HepG2 (cell line): ENCODE results near the gene KHK. TPM values are rescaled to one million over a fixed set of nuclear protein-coding genes. Genes with fewer than 3 reads are reported as not detected.

ENCODE experiments used
- ARNT ChIP-seq: fragments of 450-650 bp; IDR thresholded peaks from 2 replicates; pipeline ENCODE4 v1.6.1; 2017
- BRCA1 ChIP-seq: sonication (generic); formaldehyde crosslinking; IDR thresholded peaks from 2 replicates; pipeline ENCODE4 v1.4.0; 2020; ENCODE audit warnings: missing genetic modification reagents
- CBX2 ChIP-seq, 2 experiments: fragments of 200-600 bp in 1 of 2; sonication (generic); formaldehyde crosslinking in 1 of 2; IDR thresholded peaks; 2 replicates each; pipeline versions ENCODE4 v1.7.0 to v1.8.1; 2018 to 2022; ENCODE audit warnings: low read depth in 2 of 2, low read length in 1 of 2, mild to moderate bottlenecking in 1 of 2, missing genetic modification reagents in 1 of 2
- EP300 ChIP-seq, 3 experiments: sonication (generic) in 1 of 3; formaldehyde crosslinking in 1 of 3; IDR thresholded peaks; 2 replicates each; pipeline versions ENCODE4 v1.5.1 to v1.6.1; 2011 to 2020; ENCODE audit warnings: low read depth in 2 of 3, low read length in 2 of 3, borderline replicate concordance in 1 of 3, improper control_type of control experiment in 1 of 3, mild to moderate bottlenecking in 1 of 3, missing genetic modification reagents in 1 of 3, moderate library complexity in 1 of 3
- GZF1 ChIP-seq: sonication (generic); formaldehyde crosslinking; IDR thresholded peaks from 2 replicates; pipeline ENCODE4 v1.5.1; 2020; ENCODE audit warnings: mild to moderate bottlenecking, missing genetic modification reagents
- KDM1A ChIP-seq: IDR thresholded peaks from 2 replicates; pipeline ENCODE4 v1.6.1; 2016; ENCODE audit warnings: missing compliant biosample characterization
- MXD3 ChIP-seq: IDR thresholded peaks from 2 replicates; pipeline ENCODE4 v1.6.1; 2016; ENCODE audit warnings: mild to moderate bottlenecking, missing biosample characterization, missing genetic modification reagents
- NBN ChIP-seq: fragments of 450-650 bp; conservative IDR thresholded peaks from 2 replicates; pipeline ENCODE4 v1.6.1; 2017
- NFIB ChIP-seq: sonication (generic); formaldehyde crosslinking; IDR thresholded peaks from 2 replicates; pipeline ENCODE4 v1.9.0; 2021; ENCODE audit warnings: missing genetic modification reagents, mild to moderate bottlenecking, borderline replicate concordance
- PHF20 ChIP-seq: sonication (generic); formaldehyde crosslinking; IDR thresholded peaks from 2 replicates; pipeline ENCODE4 v1.5.0; 2020; ENCODE audit warnings: mild to moderate bottlenecking, missing genetic modification reagents
- RARG ChIP-seq: sonication (generic); formaldehyde crosslinking; IDR thresholded peaks from 2 replicates; pipeline ENCODE4 v1.4.0; 2020; ENCODE audit warnings: low read depth, mild to moderate bottlenecking, missing genetic modification reagents
- SRSF1 ChIP-seq: fragments of 200-400 bp; formaldehyde crosslinking; optimal IDR thresholded peaks from 2 replicates; pipeline ENCODE3; 2017; ENCODE audit warnings: mild to moderate bottlenecking, low read depth, low read length, moderate library complexity
- ZKSCAN5 ChIP-seq: sonication (generic); formaldehyde crosslinking; IDR thresholded peaks from 2 replicates; pipeline ENCODE4 v1.5.1; 2020; ENCODE audit warnings: mild to moderate bottlenecking, missing genetic modification reagents
- ZNF552 ChIP-seq: sonication (generic); formaldehyde crosslinking; IDR thresholded peaks from 2 replicates; pipeline ENCODE4 v1.9.0; 2022; ENCODE audit warnings: missing genetic modification reagents, mild to moderate bottlenecking, borderline replicate concordance
- ZNF597 ChIP-seq: sonication (generic); formaldehyde crosslinking; IDR thresholded peaks from 2 replicates; pipeline ENCODE4 v1.5.0; 2020; ENCODE audit warnings: missing genetic modification reagents
- ZNF646 ChIP-seq: sonication (generic); formaldehyde crosslinking; IDR thresholded peaks from 2 replicates; pipeline ENCODE4 v1.9.0; 2021; ENCODE audit warnings: mild to moderate bottlenecking, missing genetic modification reagents
- ZNF737 ChIP-seq: sonication (generic); formaldehyde crosslinking; IDR thresholded peaks from 2 replicates; pipeline ENCODE4 v1.5.0; 2020; ENCODE audit warnings: missing genetic modification reagents, mild to moderate bottlenecking, borderline replicate concordance
- ZNF776 ChIP-seq: sonication (generic); formaldehyde crosslinking; IDR thresholded peaks from 2 replicates; pipeline ENCODE4 v1.4.0; 2020; ENCODE audit warnings: mild to moderate bottlenecking, missing genetic modification reagents
- ZNF878 ChIP-seq: sonication (generic); formaldehyde crosslinking; IDR thresholded peaks from 2 replicates; pipeline ENCODE4 v1.8.1; 2023; ENCODE audit warnings: mild to moderate bottlenecking, missing genetic modification reagents, moderate library complexity
- polyA plus RNA-seq, 8 experiments: library from polyadenylated mRNA; depleted of rRNA in 3 of 8; stranded (reverse) in 7 of 8; unstranded in 1 of 8; fragments of >200 nt; fragmentation: Illumina TruSeq in 4 of 8; extraction: Trizol in 4 of 8; gene quantifications; 2 replicates each; pipeline versions ENCODE4 v1.2.1 to v1.2.3, GENCODE V29; 2011 to 2016; ENCODE audit warnings: low read depth in 4 of 8, missing spikeins in 1 of 8, mixed read lengths in 1 of 8; ENCODE audit not compliant: insufficient read depth in 1 of 8
- total RNA-seq, 5 experiments: library from RNA; depleted of rRNA; stranded (reverse); fragments of >200 nt; fragmentation: Illumina TruSeq; extraction: Trizol; gene quantifications; 2 replicates each; pipeline ENCODE4 v1.2.3, GENCODE V29; 2016; ENCODE audit warnings: low read depth in 1 of 5

Gene KHK
- total and polyA plus RNA-seq, 2 of the 13 experiments (the other 11 are each of a cell fraction or from before 2014, with no cell fraction given): 40.9 to 99.2 TPM

GRCh38 chr2:27049422-27050280, 36.9 kb upstream of the KHK start (continued):
- TF ChIP-seq CBX2 (IDR thresholded peaks at IDR 0.05; ENCODE audit: low read depth, low read length) (no peak), CBX2 (CRISPR knock-in tag; IDR thresholded peaks at IDR 0.05; ENCODE audit: low read depth) (no peak), BRCA1 (peak; percentile 94; the same call in 1 of the 2 replicates), ZNF552 (CRISPR knock-in tag) (no peak), MXD3 (no peak), SRSF1 (no peak), ZNF878 (CRISPR knock-in tag) (0 out of 2 replicates have a peak, but pooled peaks have one; percentile 7), ZNF776 (CRISPR knock-in tag) (peak; percentile 47; the same call in 1 of the 2 replicates), ZKSCAN5 (CRISPR knock-in tag) (no peak), KDM1A (CRISPR knock-in tag) (no peak), GZF1 (CRISPR knock-in tag) (peak; percentile 82; the same call in 1 of the 2 replicates), ARNT (no peak), PHF20 (CRISPR knock-in tag) (0 out of 2 replicates have a peak, but pooled peaks have one; percentile 4), ZNF597 (CRISPR knock-in tag) (no peak), NBN (no peak), ZNF646 (CRISPR knock-in tag) (0 out of 2 replicates have a peak, but pooled peaks have one; percentile 19), EP300 (IDR thresholded peaks at IDR 0.05; ENCODE audit: low read depth in 2 of 2, low read length in 2 of 2) (no peak), EP300 (CRISPR knock-in tag; IDR thresholded peaks at IDR 0.05; ENCODE audit: borderline replicate concordance) (no peak), NFIB (no peak), RARG (CRISPR knock-in tag) (no peak), ZNF737 (CRISPR knock-in tag) (no peak)
